Measurements from ENCODE around the gene SCFD2.

SCFD2 gene

GRCh38 chr4:53235547-53235946 lies 130.3 kb downstream of the SCFD2 start:
- no peak overlapping the region for H3K4me3 Mint-ChIP-seq
- H3K9me3 Mint-ChIP-seq = peaks cover 21% of the 10 kb centered on the region
- peaks cover 16% of the 10 kb centered on the region for H3K36me3 Mint-ChIP-seq (ENCODE audit: low read depth)
- no peak for DNase-seq
- no peak overlapping the region for H3K27ac Mint-ChIP-seq
- TF ChIP-seq CTCF (IDR thresholded peaks at IDR 0.05) = no peak
- H3K27me3 Mint-ChIP-seq (ENCODE audit: low read depth, poor library complexity) = no peaks in the 10 kb centered on the region
- H3K4me1 Mint-ChIP-seq = no peaks in the 10 kb centered on the region

GRCh38 chr4:53234669-53235068 lies 131.2 kb downstream of the SCFD2 start:
- Mint-ChIP-seq H3K36me3 (ENCODE audit: low read depth) (peaks cover 9% of the 10 kb centered on the region), H3K9me3 (peaks cover 12% of the 10 kb centered on the region), H3K4me3 (no peak overlapping the region), H3K27me3 (ENCODE audit: low read depth, poor library complexity) (no peaks in the 10 kb centered on the region), H3K27ac (no peak overlapping the region), H3K4me1 (no peaks in the 10 kb centered on the region)
- DNase-seq = no peak
- no peak for TF ChIP-seq CTCF (IDR thresholded peaks at IDR 0.05)

GRCh38 chr4:53234111-53234510 lies 131.8 kb downstream of the SCFD2 start:
- Mint-ChIP-seq H3K36me3 (ENCODE audit: low read depth) (peaks cover 5% of the 10 kb centered on the region), H3K27ac (no peak overlapping the region), H3K9me3 (peaks cover 7% of the 10 kb centered on the region), H3K27me3 (ENCODE audit: low read depth, poor library complexity) (no peaks in the 10 kb centered on the region), H3K4me1 (no peaks in the 10 kb centered on the region), H3K4me3 (no peak overlapping the region)
- no peak for DNase-seq
- no peak for TF ChIP-seq CTCF (IDR thresholded peaks at IDR 0.05)

GRCh38 chr4:53233114-53233795 lies 132.6 kb downstream of the SCFD2 start:
- no peak overlapping the region for H3K4me3 Mint-ChIP-seq

GRCh38 chr4:53232371-53232770 lies 133.5 kb downstream of the SCFD2 start:
- no peak for TF ChIP-seq CTCF (IDR thresholded peaks at IDR 0.05)
- no peaks in the 10 kb centered on the region for H3K4me1 Mint-ChIP-seq
- no peaks in the 10 kb centered on the region for H3K27me3 Mint-ChIP-seq (ENCODE audit: low read depth, poor library complexity)
- peaks cover 6% of the 10 kb centered on the region for H3K9me3 Mint-ChIP-seq
- H3K4me3 Mint-ChIP-seq = no peak overlapping the region
- H3K27ac Mint-ChIP-seq = no peak overlapping the region
- peaks cover 5% of the 10 kb centered on the region for H3K36me3 Mint-ChIP-seq (ENCODE audit: low read depth)
- DNase-seq = no peak

More at GRCh38 chr4:53233114-53233795, 132.6 kb downstream of the SCFD2 start:
- Mint-ChIP-seq H3K9me3 (peaks cover 6% of the 10 kb centered on the region), H3K27me3 (ENCODE audit: low read depth, poor library complexity) (no peaks in the 10 kb centered on the region), H3K4me1 (no peaks in the 10 kb centered on the region), H3K27ac (no peak overlapping the region), H3K36me3 (ENCODE audit: low read depth) (peaks cover 5% of the 10 kb centered on the region)
- TF ChIP-seq CTCF (IDR thresholded peaks at IDR 0.05) = no peak
- DNase-seq = no peak

GRCh38 chr4:53228036-53228435 lies 137.8 kb downstream of the SCFD2 start:
- no peaks in the 10 kb centered on the region for H3K9me3 Mint-ChIP-seq
- H3K36me3 Mint-ChIP-seq (ENCODE audit: low read depth) = no peaks in the 10 kb centered on the region
- no peak overlapping the region for H3K4me3 Mint-ChIP-seq
- H3K27ac Mint-ChIP-seq = no peak overlapping the region
- H3K27me3 Mint-ChIP-seq (ENCODE audit: low read depth, poor library complexity) = no peaks in the 10 kb centered on the region
- H3K4me1 Mint-ChIP-seq = no peaks in the 10 kb centered on the region
- no peak for TF ChIP-seq CTCF (IDR thresholded peaks at IDR 0.05)
- no peak for DNase-seq

Measured in nephron progenitor cell (in vitro differentiated cells).